ENCODE measurements around the gene S100Z. TPM values are rescaled to one million over a fixed set of nuclear protein-coding genes. Genes with fewer than 3 reads are reported as not detected.
A peak's percentile ranks its signal among the peaks of the same experiment; 100 is the strongest.

The S100Z gene
- total RNA-seq, 1 donor from 2014 or later = not detected

- H3K27me3 ChIP-seq = no peaks in the 10 kb centered on the region
- H3K36me3 ChIP-seq = no peaks in the 10 kb centered on the region
Measured at GRCh38 chr5:76841361-76841760, 8.5 kb upstream of the S100Z start.

GRCh38 chr5:76845890-76846289 is 3.9 kb upstream of the S100Z start:
- Histone ChIP-seq H3K9ac (no peak overlapping the region), H3K27ac (no peak overlapping the region), H2AFZ (replicated peaks) (no peak overlapping the region), H3K27me3 (no peaks in the 10 kb centered on the region), H4K20me1 (ENCODE audit: low read depth) (no peaks in the 10 kb centered on the region), H3K36me3 (no peaks in the 10 kb centered on the region), H3F3A (ENCODE audit: low read depth) (no peaks in the 10 kb centered on the region), H3K4me2 (no peak overlapping the region), H3K9me3 (ENCODE audit: low read depth) (no peaks in the 10 kb centered on the region), H3K4me3 (no peak overlapping the region), H3K79me2 (ENCODE audit: low read depth) (no peaks in the 10 kb centered on the region), H3K4me1 (no peaks in the 10 kb centered on the region)
- Mint-ChIP-seq H3K27me3 (ENCODE audit: insufficient read depth, low read depth) (peaks cover 3% of the 10 kb centered on the region), H3K9me3 (peaks cover 3% of the 10 kb centered on the region), H3K4me3 (no peak overlapping the region), H3K27ac (no peak overlapping the region), H3K36me3 (no peaks in the 10 kb centered on the region), H3K4me1 (peaks cover 2% of the 10 kb centered on the region)
- no peak for DNase-seq (ENCODE audit: low spot score)
- TF ChIP-seq EZH2phosphoT487 (IDR thresholded peaks at IDR 0.05) = no peak
- no peak for TF ChIP-seq CTCF (IDR thresholded peaks at IDR 0.05)
- no peak for TF ChIP-seq EZH2 (IDR thresholded peaks at IDR 0.05)

More at GRCh38 chr5:76841361-76841760, 8.5 kb upstream of the S100Z start:
- Mint-ChIP-seq H3K4me3 (no peak overlapping the region), H3K27ac (no peak overlapping the region), H3K4me1 (peaks cover 4% of the 10 kb centered on the region), H3K9me3 (peaks cover 3% of the 10 kb centered on the region), H3K36me3 (no peaks in the 10 kb centered on the region), H3K27me3 (ENCODE audit: insufficient read depth, low read depth) (peaks cover 2% of the 10 kb centered on the region)
- H3K9me3 ChIP-seq (ENCODE audit: low read depth) = no peaks in the 10 kb centered on the region
- no peak overlapping the region for H3K4me3 ChIP-seq
- peaks cover 3% of the 10 kb centered on the region for H3K4me1 ChIP-seq
- no peak overlapping the region for H3K27ac ChIP-seq
- no peak overlapping the region for H2AFZ ChIP-seq (replicated peaks)
- no peaks in the 10 kb centered on the region for H4K20me1 ChIP-seq (ENCODE audit: low read depth)
- no peak for TF ChIP-seq CTCF (IDR thresholded peaks at IDR 0.05)
- no peak for TF ChIP-seq EZH2 (IDR thresholded peaks at IDR 0.05)
- TF ChIP-seq EZH2phosphoT487 (IDR thresholded peaks at IDR 0.05) = no peak
- no peaks in the 10 kb centered on the region for H3K79me2 ChIP-seq (ENCODE audit: low read depth)
- peaks cover 8% of the 10 kb centered on the region for H3F3A ChIP-seq (ENCODE audit: low read depth)
- H3K4me2 ChIP-seq = no peak overlapping the region
- H3K9ac ChIP-seq = no peak overlapping the region
- no peak for DNase-seq (ENCODE audit: low spot score)

GRCh38 chr5:76850543-76851145 is 830 bp downstream of the S100Z start:
- no peaks in the 10 kb centered on the region for H3K36me3 Mint-ChIP-seq
- peak overlapping the region; percentile 15 for H3K27ac Mint-ChIP-seq
- H3K9ac ChIP-seq = no peak overlapping the region
- H3K27me3 ChIP-seq = no peaks in the 10 kb centered on the region
- H3K36me3 ChIP-seq = no peaks in the 10 kb centered on the region
- no peaks in the 10 kb centered on the region for H3F3A ChIP-seq (ENCODE audit: low read depth)
- H3K4me3 ChIP-seq = no peak overlapping the region
- H3K4me2 ChIP-seq = no peak overlapping the region
- no peaks in the 10 kb centered on the region for H3K9me3 Mint-ChIP-seq
- TF ChIP-seq CTCF (IDR thresholded peaks at IDR 0.05) (no peak), EZH2 (IDR thresholded peaks at IDR 0.05) (no peak), EZH2phosphoT487 (IDR thresholded peaks at IDR 0.05) (no peak)
- H3K4me1 ChIP-seq = no peaks in the 10 kb centered on the region
- no peak for DNase-seq (ENCODE audit: low spot score)
- H3K9me3 ChIP-seq (ENCODE audit: low read depth) = no peaks in the 10 kb centered on the region
- no peaks in the 10 kb centered on the region for H4K20me1 ChIP-seq (ENCODE audit: low read depth)
- peaks cover 9% of the 10 kb centered on the region for H3K27me3 Mint-ChIP-seq (ENCODE audit: insufficient read depth, low read depth)
- no peak overlapping the region for H3K4me3 Mint-ChIP-seq
- H2AFZ ChIP-seq (replicated peaks) = peak overlapping the region; percentile 57
- H3K79me2 ChIP-seq (ENCODE audit: low read depth) = no peaks in the 10 kb centered on the region
- H3K4me1 Mint-ChIP-seq = peaks cover 2% of the 10 kb centered on the region
- no peak overlapping the region for H3K27ac ChIP-seq
